GM18867 (cell line): Measurements from ENCODE around the gene ZKSCAN5.
"Not testable (repeated sequence)": the region's sequence is repeated elsewhere in the genome, so short reads cannot be mapped to it uniquely, and the experiment has no call there.

Experiments used
- ATAC-seq: cut with Tn5 transposase; IDR thresholded peaks from one replicate; pipeline ENCODE4 v1.9.1; 2021; ENCODE audit warnings: mild to moderate bottlenecking, moderate library complexity; ENCODE audit not compliant: unreplicated experiment

The ZKSCAN5 gene

GRCh38 chr7:99580778-99581332 lies 76.4 kb downstream of the ZKSCAN5 start:
- not testable (repeated sequence) for ATAC-seq
